NAMALWA (cell line): ENCODE data around the gene SNX10.

Source experiments
- DNase-seq: peaks from one replicate; pipeline ENCODE4 v3.0.0-alpha.2; 2015; ENCODE audit warnings: low spot score

The SNX10 gene

GRCh38 chr7:26337232-26337865 lies 45.7 kb downstream of the SNX10 start:
- peak; percentile 26 for DNase-seq

- no peak for DNase-seq
Observed at GRCh38 chr7:26340476-26341018, 48.9 kb downstream of the SNX10 start.

DNA sequence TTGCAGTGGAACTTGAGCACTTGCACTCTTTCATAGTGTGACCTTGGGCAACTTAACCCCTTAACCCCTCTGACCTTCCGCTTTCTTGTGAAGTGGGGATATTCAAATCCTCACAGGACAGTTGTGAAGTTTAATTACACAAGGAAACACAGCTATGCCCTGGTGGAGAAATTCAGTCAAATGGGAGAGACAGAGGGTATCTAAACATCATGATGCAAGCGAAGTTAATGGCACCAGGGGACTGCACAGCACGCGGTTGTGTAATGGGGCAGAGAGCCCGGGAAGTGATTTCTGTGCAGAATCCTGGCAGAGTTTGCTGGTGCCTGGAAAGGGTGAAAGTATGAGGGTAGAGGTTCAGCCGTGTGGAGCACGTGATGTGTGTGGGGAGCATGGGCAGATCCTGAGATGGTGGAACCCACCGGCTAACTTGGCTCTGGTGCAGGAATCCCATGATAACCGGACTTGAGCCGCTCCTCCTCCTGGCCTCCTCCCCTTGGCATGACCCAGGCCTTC lies 51.7 kb downstream of the SNX10 start:
- DNase-seq: no peak

- DNase-seq: no peak
Observed at GRCh38 chr7:26343837-26344236, 52.2 kb downstream of the SNX10 start.

- no peak for DNase-seq
Observed at GRCh38 chr7:26345202-26345601, 53.5 kb downstream of the SNX10 start.

DNA sequence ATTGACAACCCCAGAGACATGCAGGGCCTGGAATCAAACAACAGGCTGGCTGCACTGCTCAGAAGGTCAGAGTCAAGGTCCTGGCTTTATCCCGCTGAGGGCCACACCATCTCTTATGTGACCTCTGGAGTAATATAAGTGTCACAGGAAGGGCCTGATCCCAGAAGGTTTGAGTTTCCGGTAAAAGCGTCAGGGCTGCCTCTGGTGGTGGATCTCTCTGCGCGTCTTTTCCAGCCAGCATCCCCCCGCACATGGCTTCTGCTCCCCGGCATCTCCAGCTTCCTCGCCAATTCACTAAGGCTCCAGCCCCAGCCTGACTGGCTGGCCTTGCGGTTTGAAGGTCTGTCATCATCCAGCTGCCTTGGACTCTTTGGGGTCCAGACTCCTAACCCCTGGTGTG lies 54.2 kb downstream of the SNX10 start:
- no peak for DNase-seq

GRCh38 chr7:26346611-26347203 lies 55.0 kb downstream of the SNX10 start:
- DNase-seq: no peak

DNA sequence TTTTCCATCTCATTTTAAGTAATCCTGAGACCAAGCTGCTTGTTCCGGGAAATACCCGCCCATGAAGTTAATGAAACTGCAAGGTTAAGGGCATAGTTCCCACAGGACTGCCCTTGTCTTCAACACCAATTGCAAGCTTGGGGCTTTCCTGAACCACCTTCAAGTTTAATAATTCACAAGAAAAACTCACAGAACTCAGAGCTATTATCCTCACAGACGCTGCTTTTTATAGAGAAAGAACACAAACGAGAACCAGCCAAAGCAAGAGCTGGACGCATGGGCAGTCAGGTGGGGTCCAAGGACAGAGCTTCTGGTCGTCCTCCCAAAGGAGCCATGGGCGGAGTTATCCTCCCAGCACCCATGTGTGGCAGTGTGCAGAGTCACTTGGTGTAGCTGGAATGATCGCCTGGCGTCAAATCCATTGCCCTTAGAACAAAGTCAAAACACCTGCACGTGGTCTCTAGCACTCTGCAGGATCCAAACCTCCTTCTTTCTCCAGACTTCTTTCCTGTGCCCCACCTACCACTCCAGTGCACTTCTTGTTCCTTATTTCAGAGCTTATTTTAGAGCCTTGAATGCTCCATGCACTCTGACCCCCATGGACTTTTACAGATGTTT lies 56.7 kb downstream of the SNX10 start:
- DNase-seq: no peak

DNA sequence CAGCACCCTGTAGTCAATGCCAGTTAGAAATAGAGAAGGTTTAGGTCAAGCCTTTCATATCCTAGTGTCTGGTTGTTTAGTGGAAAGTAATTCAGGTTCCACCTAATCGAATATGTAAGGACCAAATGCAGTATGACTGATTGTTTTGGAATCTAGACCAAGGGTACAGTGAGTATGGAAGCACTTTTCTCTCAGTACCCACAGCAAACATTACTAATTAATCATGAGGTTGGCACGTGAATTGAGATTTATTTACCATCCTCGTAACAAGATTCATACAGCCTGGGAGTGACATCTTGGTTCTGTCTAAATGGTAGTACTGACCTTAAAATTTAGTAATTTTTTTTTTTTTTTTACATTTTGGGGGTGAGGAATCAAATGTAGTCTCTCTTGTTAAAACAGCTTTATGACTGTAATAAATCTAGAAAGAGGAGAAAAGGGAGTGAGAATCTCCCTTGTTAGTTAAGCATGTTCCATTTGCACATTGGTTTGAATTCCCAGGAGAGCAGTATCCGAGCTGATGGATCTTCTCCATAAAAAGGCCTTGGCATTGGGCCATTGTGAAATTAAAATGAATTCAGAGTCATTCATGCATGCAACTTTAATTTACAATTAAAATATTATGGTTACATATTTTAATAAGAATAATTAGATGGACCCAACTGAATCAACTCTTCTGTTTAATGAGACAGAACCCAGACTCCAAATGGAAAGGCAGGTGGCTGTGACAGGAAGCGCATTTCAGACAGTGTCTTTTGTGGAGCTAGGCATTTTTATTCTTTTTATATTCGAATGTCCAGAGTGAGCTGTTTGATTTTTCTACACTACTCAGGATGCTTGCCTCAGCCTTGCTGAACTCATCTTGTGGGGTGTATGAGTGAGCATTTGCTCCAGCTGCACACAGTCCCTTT lies 57.6 kb downstream of the SNX10 start:
- no peak for DNase-seq

DNA sequence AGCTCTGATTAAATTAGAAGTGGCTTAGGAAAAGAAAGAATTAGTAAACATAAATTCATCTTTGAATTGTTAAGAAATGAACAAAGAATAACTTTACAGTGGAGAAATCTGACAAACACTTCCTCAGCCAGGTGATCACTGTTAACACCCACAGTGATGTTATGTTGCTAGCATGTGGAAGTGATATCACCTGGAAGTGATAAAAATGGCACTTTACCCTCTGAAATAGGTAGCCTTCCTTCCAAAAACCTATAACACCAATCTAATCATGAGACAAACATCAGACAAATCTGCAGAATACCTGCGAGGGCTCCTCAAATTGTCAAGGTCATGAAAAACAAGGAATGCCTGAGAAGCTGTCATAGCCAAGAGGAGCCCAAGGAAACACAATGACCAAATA lies 59.5 kb downstream of the SNX10 start:
- no peak for DNase-seq

GRCh38 chr7:26356229-26356628 lies 64.6 kb downstream of the SNX10 start:
- DNase-seq: no peak

- no peak for DNase-seq
Observed at GRCh38 chr7:26356929-26357798, 65.5 kb downstream of the SNX10 start.

- DNase-seq: no peak
Observed at GRCh38 chr7:26357799-26358151, 66.1 kb downstream of the SNX10 start.

- no peak for DNase-seq
Observed at GRCh38 chr7:26360650-26361049, 69.0 kb downstream of the SNX10 start.

GRCh38 chr7:26361637-26362036 lies 70.0 kb downstream of the SNX10 start:
- DNase-seq: no peak

GRCh38 chr7:26363465-26363864 lies 71.8 kb downstream of the SNX10 start:
- no peak for DNase-seq

GRCh38 chr7:26365077-26365900 lies 73.6 kb downstream of the SNX10 start:
- DNase-seq: peak; percentile 95

DNA sequence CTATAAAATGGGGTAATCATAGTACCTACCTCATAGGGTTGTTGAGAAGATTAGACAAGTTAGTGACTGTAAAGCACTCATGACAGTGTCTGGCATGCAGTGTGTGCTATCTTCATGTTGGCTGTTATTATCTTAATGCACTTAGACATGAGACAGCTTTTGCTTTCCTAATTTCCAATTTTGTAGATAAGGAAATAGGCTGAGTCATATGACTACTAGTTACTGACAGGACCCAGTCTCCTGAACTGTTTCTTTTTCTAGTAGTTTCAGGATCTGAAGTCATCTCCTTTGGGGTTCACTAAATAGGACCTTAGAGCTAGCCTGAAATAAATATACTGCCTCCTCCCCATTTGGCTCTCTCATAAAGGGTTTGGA lies 74.2 kb downstream of the SNX10 start:
- DNase-seq: no peak

DNA sequence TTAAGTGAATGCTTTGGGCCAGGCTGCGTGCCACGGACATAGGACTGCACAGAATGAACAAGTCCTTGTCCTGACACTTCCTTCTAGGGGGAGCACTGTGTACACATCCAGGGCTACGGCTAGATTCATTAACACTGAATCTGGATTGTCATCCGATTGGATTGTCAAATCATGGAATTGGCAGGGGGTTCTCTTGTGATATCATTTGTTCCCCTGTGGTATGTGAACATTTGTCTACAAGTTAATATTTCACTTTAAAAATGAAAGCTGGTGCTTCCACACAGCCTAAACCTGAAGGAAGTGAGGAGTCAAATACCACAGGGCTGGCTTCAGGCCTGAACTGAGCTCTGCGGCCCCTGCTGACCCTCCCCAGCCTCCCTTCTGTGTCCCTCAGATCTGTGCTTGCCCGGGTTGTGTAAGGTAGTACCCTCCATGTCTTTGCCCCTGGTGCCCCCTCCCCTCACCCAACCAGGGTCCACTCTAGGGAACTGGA lies 75.6 kb downstream of the SNX10 start:
- no peak for DNase-seq

GRCh38 chr7:26368542-26368941 lies 76.9 kb downstream of the SNX10 start:
- DNase-seq: peak; percentile 45
